H1 (cell line): ENCODE measurements around the gene MYO7B.

ENCODE experiments used
- EGR1 ChIP-seq: IDR thresholded peaks from 2 replicates; pipeline ENCODE4 v1.6.1; 2011; ENCODE audit warnings: low read depth, low read length, borderline replicate concordance
- EP300 ChIP-seq, 2 experiments: IDR thresholded peaks; 1 replicate in 1 of 2; 2 replicates in 1 of 2; pipeline ENCODE4 v1.6.1; 2011 to 2012; ENCODE audit warnings: low read depth in 2 of 2, low read length in 2 of 2, mild to moderate bottlenecking in 2 of 2, borderline replicate concordance in 1 of 2, inconsistent platforms in 1 of 2, moderate library complexity in 1 of 2
- GTF2F1 ChIP-seq: IDR thresholded peaks from 2 replicates; pipeline ENCODE4 v1.6.1; 2012; ENCODE audit warnings: low read depth, low read length, improper control_type of control experiment, borderline replicate concordance
- HDAC6 ChIP-seq: IDR thresholded peaks from one replicate; pipeline ENCODE4 v1.7.1; 2012; ENCODE audit warnings: low read depth, mild to moderate bottlenecking, inconsistent platforms, low read length, moderate library complexity
- KDM5A ChIP-seq: fragments of 200-600 bp; IDR thresholded peaks from 2 replicates; pipeline ENCODE4 v1.7.1; 2012; ENCODE audit warnings: mild to moderate bottlenecking, low read length, inconsistent platforms, mixed read lengths
- NRF1 ChIP-seq: IDR thresholded peaks from 2 replicates; pipeline ENCODE4 v1.6.1; 2011; ENCODE audit warnings: mild to moderate bottlenecking, low read depth, low read length, improper control_type of control experiment
- POLR2A ChIP-seq, 2 experiments: IDR thresholded peaks; 1 replicate in 1 of 2; 2 replicates in 1 of 2; pipeline ENCODE4 v1.6.1; 2011; ENCODE audit warnings: low read depth in 2 of 2, low read length in 2 of 2, mild to moderate bottlenecking in 2 of 2; ENCODE audit errors: control extremely low read depth in 1 of 2
- SIN3A ChIP-seq, 2 experiments: IDR thresholded peaks in 1 of 2; conservative IDR thresholded peaks in 1 of 2; 2 replicates each; pipeline ENCODE4 v1.6.1; 2011 to 2012; ENCODE audit warnings: low read length in 2 of 2, improper control_type of control experiment in 1 of 2, low read depth in 1 of 2, mild to moderate bottlenecking in 1 of 2
- SIX5 ChIP-seq: IDR thresholded peaks from 2 replicates; pipeline ENCODE4 v1.6.1; 2011; ENCODE audit warnings: mild to moderate bottlenecking, low read depth, low read length
- TF ChIP-seq, protein P1 (sequence below), 3 experiments: IDR thresholded peaks; 1 replicate in 2 of 3; 2 replicates in 1 of 3; pipeline versions ENCODE4 v1.5.1 to v1.6.1; 2011; ENCODE audit warnings: low read length in 3 of 3, mild to moderate bottlenecking in 3 of 3, inconsistent platforms in 2 of 3, low read depth in 1 of 3, moderate library complexity in 1 of 3; ENCODE audit not compliant: insufficient read depth in 1 of 3; ENCODE audit errors: control extremely low read depth in 1 of 3

GRCh38 chr2:127485694-127486071 is 49.8 kb upstream of the MYO7B start:
- TF ChIP-seq NRF1, result no peak
- no peak for TF ChIP-seq EGR1
- no peak for TF ChIP-seq EP300 (IDR thresholded peaks at IDR 0.05; ENCODE audit: borderline replicate concordance in 1 of 2, low read depth in 2 of 2, low read length in 2 of 2)
- TF ChIP-seq, protein P1, sequence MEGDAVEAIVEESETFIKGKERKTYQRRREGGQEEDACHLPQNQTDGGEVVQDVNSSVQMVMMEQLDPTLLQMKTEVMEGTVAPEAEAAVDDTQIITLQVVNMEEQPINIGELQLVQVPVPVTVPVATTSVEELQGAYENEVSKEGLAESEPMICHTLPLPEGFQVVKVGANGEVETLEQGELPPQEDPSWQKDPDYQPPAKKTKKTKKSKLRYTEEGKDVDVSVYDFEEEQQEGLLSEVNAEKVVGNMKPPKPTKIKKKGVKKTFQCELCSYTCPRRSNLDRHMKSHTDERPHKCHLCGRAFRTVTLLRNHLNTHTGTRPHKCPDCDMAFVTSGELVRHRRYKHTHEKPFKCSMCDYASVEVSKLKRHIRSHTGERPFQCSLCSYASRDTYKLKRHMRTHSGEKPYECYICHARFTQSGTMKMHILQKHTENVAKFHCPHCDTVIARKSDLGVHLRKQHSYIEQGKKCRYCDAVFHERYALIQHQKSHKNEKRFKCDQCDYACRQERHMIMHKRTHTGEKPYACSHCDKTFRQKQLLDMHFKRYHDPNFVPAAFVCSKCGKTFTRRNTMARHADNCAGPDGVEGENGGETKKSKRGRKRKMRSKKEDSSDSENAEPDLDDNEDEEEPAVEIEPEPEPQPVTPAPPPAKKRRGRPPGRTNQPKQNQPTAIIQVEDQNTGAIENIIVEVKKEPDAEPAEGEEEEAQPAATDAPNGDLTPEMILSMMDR (IDR thresholded peaks at IDR 0.05; ENCODE audit: control extremely low read depth in 1 of 3, insufficient read depth in 1 of 3, low read depth in 1 of 3, low read length in 3 of 3), result no peak
- no peak for TF ChIP-seq GTF2F1
- TF ChIP-seq HDAC6, result no peak
- no peak for TF ChIP-seq SIX5
- no peak for TF ChIP-seq POLR2A (IDR thresholded peaks at IDR 0.05; ENCODE audit: control extremely low read depth in 1 of 2, low read depth in 2 of 2, low read length in 2 of 2)
- TF ChIP-seq SIN3A (conservative IDR thresholded peaks at IDR 0.05 in 1 of 2, IDR thresholded peaks at IDR 0.05 in 1 of 2; ENCODE audit: low read depth in 1 of 2, low read length in 2 of 2), result no peak
- no peak for TF ChIP-seq KDM5A
